GM13976 (cell line): ENCODE results near the gene IRX4.

Experiments used
- DNase-seq: peaks from one replicate; pipeline ENCODE4 v3.0.0; 2012; ENCODE audit warnings: low spot score
- CTCF ChIP-seq: IDR thresholded peaks from 2 replicates; pipeline ENCODE4 v1.5.1; 2012; ENCODE audit warnings: borderline replicate concordance, mild to moderate bottlenecking; ENCODE audit not compliant: insufficient read depth; ENCODE audit errors: extremely low read depth, missing control alignments, control extremely low read depth
- in situ Hi-C: fragments of 300-500 bp; cut with MboI; formaldehyde crosslinking; loops from one replicate; pipeline ENCODE4 v1.12.0; 2022; ENCODE audit warnings: low sequenced_read_pairs, mixed read lengths, inconsistent platforms; ENCODE audit not compliant: unreplicated experiment

Gene IRX4

GRCh38 chr5:1919750-1920149 is 37.0 kb upstream of the IRX4 start:
- in situ Hi-C loops: no loop called here
- no peak for TF ChIP-seq CTCF
- DNase-seq: no peak

GRCh38 chr5:1919209-1919566 is 36.5 kb upstream of the IRX4 start:
- in situ Hi-C loops: no loop called here
- TF ChIP-seq CTCF: no peak
- DNase-seq: no peak

- no peak for TF ChIP-seq CTCF
- DNase-seq: no peak
- in situ Hi-C loops: no loop called here
These were observed 35.9 kb upstream of the IRX4 start for GRCh38 chr5:1918488-1919208.

GRCh38 chr5:1917830-1918487 is 35.2 kb upstream of the IRX4 start:
- no peak for DNase-seq

GRCh38 chr5:1916041-1917001 is 33.6 kb upstream of the IRX4 start:
- no peak for TF ChIP-seq CTCF

More at GRCh38 chr5:1917830-1918487, 35.2 kb upstream of the IRX4 start:
- no peak for TF ChIP-seq CTCF
- in situ Hi-C loops: no loop called here

GRCh38 chr5:1915316-1915715 is 32.6 kb upstream of the IRX4 start:
- DNase-seq: no peak
- in situ Hi-C loops: no loop called here
- TF ChIP-seq CTCF: no peak

More at GRCh38 chr5:1916041-1917001, 33.6 kb upstream of the IRX4 start:
- in situ Hi-C loops: no loop called here
- no peak for DNase-seq
